H1 (cell line): ENCODE results near the gene SMOC2. TPM values are rescaled to one million over a fixed set of nuclear protein-coding genes. Genes with fewer than 3 reads are reported as not detected.

Experiments used
- CTCF ChIA-PET: fragments of 300-600 bp; sonication (Branson Sonifier 250); formaldehyde crosslinking; loops from one replicate; lab custom pipeline; 2021; ENCODE audit not compliant: partially characterized antibody; lab: Charles Lee
- POLR2A ChIA-PET: fragments of 300-600 bp; sonication (Branson Sonifier 250); formaldehyde crosslinking; loops from one replicate; lab custom pipeline; 2021; ENCODE audit warnings: inconsistent platforms; ENCODE audit not compliant: partially characterized antibody; lab: Charles Lee
- DNase-seq, 2 experiments: peaks; one replicate each; pipeline versions ENCODE4 v3.0.0 to v3.0.0-alpha.2; 2010 to 2022; ENCODE audit warnings: low spot score in 2 of 2, low read depth in 1 of 2, mixed read lengths in 1 of 2
- FAIRE-seq: peaks from 2 replicates; lab custom pipeline; 2011; peaks lifted over from hg19 to GRCh38; lab: Jason Lieb, UNC
- H2AFZ ChIP-seq: 2 replicates; pipeline ENCODE4 v1.8.1; 2012; ENCODE audit warnings: low read length, inconsistent platforms
- H2AK5ac ChIP-seq: 2 replicates; pipeline ENCODE4 v1.6.1; 2013; ENCODE audit warnings: low read depth, low read length
- H2BK120ac ChIP-seq: replicated peaks from 2 replicates; pipeline ENCODE3; 2013; ENCODE audit warnings: low read depth, low read length, inconsistent platforms
- H2BK12ac ChIP-seq: 2 replicates; pipeline ENCODE4 v1.6.1; 2013; ENCODE audit warnings: low read depth, low read length
- H2BK15ac ChIP-seq: 2 replicates; pipeline ENCODE4 v1.6.1; 2013; ENCODE audit warnings: low read length
- H2BK20ac ChIP-seq: 2 replicates; pipeline ENCODE4 v1.6.1; 2013; ENCODE audit warnings: low read length
- H2BK5ac ChIP-seq: 2 replicates; pipeline ENCODE4 v1.6.1; 2013; ENCODE audit warnings: low read depth, low read length
- H3K14ac ChIP-seq: 2 replicates; pipeline ENCODE4 v1.6.1; 2013; ENCODE audit warnings: inconsistent platforms; ENCODE audit not compliant: insufficient read length
- H3K18ac ChIP-seq: 2 replicates; pipeline ENCODE4 v1.6.1; 2013; ENCODE audit warnings: low read length; ENCODE audit errors: extremely low read depth
- H3K23ac ChIP-seq: 2 replicates; pipeline ENCODE4 v1.6.1; 2013; ENCODE audit warnings: inconsistent platforms; ENCODE audit not compliant: insufficient read length
- H3K23me2 ChIP-seq: 2 replicates; pipeline ENCODE4 v1.6.1; 2013; ENCODE audit warnings: low read depth, low read length
- H3K27ac ChIP-seq: 2 replicates; pipeline ENCODE4 v1.6.1; 2011; ENCODE audit warnings: low read depth, low read length, inconsistent platforms
- H3K27me3 ChIP-seq, 4 experiments: replicated peaks in 1 of 4; 1 replicate in 1 of 4; 2 replicates in 3 of 4; pipeline versions ENCODE4 v1.6.1 to v1.8.1; 2011 to 2013; ENCODE audit warnings: low read length in 3 of 4, mild to moderate bottlenecking in 3 of 4, inconsistent platforms in 2 of 4, mixed read lengths in 2 of 4, moderate library complexity in 1 of 4; ENCODE audit not compliant: control insufficient read depth in 3 of 4, insufficient read depth in 3 of 4; ENCODE audit errors: extremely low read depth in 1 of 4
- H3K36me3 ChIP-seq, 4 experiments: 2 replicates each; pipeline versions ENCODE4 v1.6.1 to v1.8.1; 2011 to 2013; ENCODE audit warnings: mild to moderate bottlenecking in 4 of 4, low read length in 3 of 4, moderate library complexity in 2 of 4, control low read depth in 1 of 4, inconsistent platforms in 1 of 4; ENCODE audit not compliant: insufficient read depth in 4 of 4, control insufficient read depth in 2 of 4
- H3K4ac ChIP-seq: replicated peaks from 2 replicates; pipeline ENCODE3; 2013; ENCODE audit warnings: low read length, low read depth, mixed read lengths, inconsistent platforms; ENCODE audit not compliant: insufficient read length
- H3K4me1 ChIP-seq, 4 experiments: replicated peaks in 1 of 4; 1 replicate in 1 of 4; 2 replicates in 3 of 4; pipeline versions ENCODE4 v1.6.1 to v1.8.1; 2011 to 2013; ENCODE audit warnings: low read length in 3 of 4, inconsistent platforms in 2 of 4, mixed read lengths in 1 of 4; ENCODE audit not compliant: insufficient read depth in 4 of 4, control insufficient read depth in 3 of 4
- H3K4me2 ChIP-seq, 2 experiments: 2 replicates each; pipeline versions ENCODE4 v1.6.1 to v1.8.1; 2011 to 2013; ENCODE audit warnings: low read depth in 2 of 2, low read length in 2 of 2, control low read depth in 1 of 2, inconsistent platforms in 1 of 2, mild to moderate bottlenecking in 1 of 2; ENCODE audit not compliant: insufficient read depth in 1 of 2
- H3K4me3 ChIP-seq, 4 experiments: fragments of 200-600, 300-600 bp in 1 of 4; sonication (generic), shearing (Covaris generic), sonication (Bioruptor Twin) in 1 of 4; 2 replicates each; pipeline versions ENCODE4 v1.5.1 to v1.8.1; 2011 to 2016; ENCODE audit warnings: low read length in 4 of 4, low read depth in 3 of 4, control low read depth in 2 of 4, inconsistent platforms in 2 of 4, mild to moderate bottlenecking in 2 of 4, mixed read lengths in 1 of 4, moderate library complexity in 1 of 4; ENCODE audit not compliant: insufficient read depth in 2 of 4; ENCODE audit errors: extremely low read depth in 1 of 4
- H3K56ac ChIP-seq: replicated peaks from 2 replicates; pipeline ENCODE3; 2013; ENCODE audit warnings: low read depth, mild to moderate bottlenecking, mixed read lengths, low read length, inconsistent platforms; ENCODE audit not compliant: insufficient read length
- H3K79me1 ChIP-seq: 2 replicates; pipeline ENCODE4 v1.6.1; 2013; ENCODE audit warnings: low read depth, low read length, control low read depth
- H3K79me2 ChIP-seq, 2 experiments: 2 replicates each; pipeline versions ENCODE4 v1.6.1 to v1.8.1; 2012 to 2013; ENCODE audit warnings: low read length in 2 of 2, mild to moderate bottlenecking in 2 of 2, inconsistent platforms in 1 of 2; ENCODE audit not compliant: insufficient read depth in 2 of 2, control insufficient read depth in 1 of 2
- H3K9ac ChIP-seq, 4 experiments: replicated peaks in 1 of 4; 1 replicate in 1 of 4; 2 replicates in 3 of 4; pipeline versions ENCODE4 v1.6.1 to v1.8.1; 2011 to 2013; ENCODE audit warnings: low read depth in 3 of 4, low read length in 3 of 4, control low read depth in 2 of 4, mild to moderate bottlenecking in 2 of 4, moderate library complexity in 2 of 4, inconsistent platforms in 1 of 4; ENCODE audit errors: extremely low read depth in 1 of 4
- H3K9me3 ChIP-seq, 2 experiments: 2 replicates each; pipeline versions ENCODE4 v1.6.1 to v1.8.1; 2012 to 2013; ENCODE audit warnings: mild to moderate bottlenecking in 2 of 2, moderate library complexity in 2 of 2, control low read depth in 1 of 2, inconsistent platforms in 1 of 2, low read depth in 1 of 2, low read length in 1 of 2, mixed read lengths in 1 of 2; ENCODE audit not compliant: insufficient read depth in 2 of 2
- H4K20me1 ChIP-seq, 2 experiments: replicated peaks in 1 of 2; 2 replicates each; pipeline versions ENCODE3 to v1.8.1; 2011 to 2013; ENCODE audit warnings: inconsistent platforms in 2 of 2, low read length in 2 of 2, mild to moderate bottlenecking in 1 of 2; ENCODE audit not compliant: insufficient read depth in 2 of 2, control insufficient read depth in 1 of 2
- H4K5ac ChIP-seq: 2 replicates; pipeline ENCODE4 v1.6.1; 2013; ENCODE audit warnings: low read length, low read depth, mixed read lengths, inconsistent platforms; ENCODE audit not compliant: insufficient read length
- H4K8ac ChIP-seq: 2 replicates; pipeline ENCODE4 v1.8.0; 2013; ENCODE audit warnings: mild to moderate bottlenecking, moderate library complexity, low read length, inconsistent platforms; ENCODE audit not compliant: insufficient read depth; ENCODE audit errors: extremely low read depth
- H4K91ac ChIP-seq: replicated peaks from 2 replicates; pipeline ENCODE3; 2013; ENCODE audit warnings: low read length, mixed read lengths, inconsistent platforms; ENCODE audit not compliant: insufficient read length
- ATF3 ChIP-seq: IDR thresholded peaks from 2 replicates; pipeline ENCODE4 v1.6.1; 2011; ENCODE audit warnings: low read depth, mild to moderate bottlenecking, low read length; ENCODE audit not compliant: insufficient read depth
- BACH1 ChIP-seq: IDR thresholded peaks from 2 replicates; pipeline ENCODE4 v1.6.1; 2012; ENCODE audit warnings: low read length, improper control_type of control experiment
- BRCA1 ChIP-seq: IDR thresholded peaks from 2 replicates; pipeline ENCODE4 v1.6.1; 2012; ENCODE audit warnings: low read depth, low read length, improper control_type of control experiment
- CHD2 ChIP-seq: IDR thresholded peaks from 2 replicates; pipeline ENCODE4 v1.6.1; 2012; ENCODE audit warnings: low read length, improper control_type of control experiment
- FOSL1 ChIP-seq: IDR thresholded peaks from 2 replicates; pipeline ENCODE4 v1.6.1; 2011; ENCODE audit warnings: mild to moderate bottlenecking, low read depth, low read length, moderate library complexity; ENCODE audit not compliant: insufficient read depth
- POU5F1 ChIP-seq: IDR thresholded peaks from 2 replicates; pipeline ENCODE4 v1.6.1; 2011; ENCODE audit warnings: low read depth, mild to moderate bottlenecking, low read length, moderate library complexity
- SIN3A ChIP-seq, 2 experiments: IDR thresholded peaks in 1 of 2; conservative IDR thresholded peaks in 1 of 2; 2 replicates each; pipeline ENCODE4 v1.6.1; 2011 to 2012; ENCODE audit warnings: low read length in 2 of 2, improper control_type of control experiment in 1 of 2, low read depth in 1 of 2, mild to moderate bottlenecking in 1 of 2
- TCF12 ChIP-seq: IDR thresholded peaks from 2 replicates; pipeline ENCODE4 v1.6.1; 2011; ENCODE audit warnings: low read depth, mild to moderate bottlenecking, low read length
- WGBS, 2 experiments: shearing (Covaris generic) in 1 of 2; methylation state at CpG; one replicate each; pipeline versions ENCODE4 v1.1.6 to v1.1.7; 2013 to 2015; ENCODE audit warnings: low lambda C conversion rate in 2 of 2, mixed read lengths in 2 of 2, inconsistent platforms in 1 of 2, low coverage in 1 of 2, missing lambda C conversion rate in 1 of 2; ENCODE audit not compliant: insufficient replicate concordance in 2 of 2, insufficient coverage in 1 of 2, insufficient read length in 1 of 2; ENCODE audit errors: extremely low coverage in 1 of 2, missing lambda C conversion rate in 1 of 2; 5-methylcytosine and 5-hydroxymethylcytosine counted together
- polyA plus RNA-seq, 7 experiments: library from polyadenylated mRNA; depleted of rRNA in 3 of 7; stranded (reverse) in 5 of 7; unstranded in 2 of 7; fragments of >200 nt in 5 of 7; fragments of 200-250 nt in 2 of 7; gene quantifications; 1 replicate in 5 of 7; 2 replicates in 1 of 7; 4 replicates in 1 of 7; pipeline versions ENCODE4 v1.2.1 to v1.2.3, GENCODE V29; 2011 to 2013; ENCODE audit warnings: missing spikeins in 2 of 7, mixed read lengths in 2 of 7
- total RNA-seq: library from RNA; stranded (reverse); fragmentation: NEBNext Ultra II Directional; extraction: Animal tissue kit (Norgen Biotek cat#: 25700); gene quantifications from 2 replicates; pipeline ENCODE4 v1.2.1, GENCODE V29; 2021

SMOC2 gene
- total and polyA plus RNA-seq, 2 of the 8 experiments (the other 6 are each of a cell fraction or from before 2014, with no cell fraction given): 7.7 to 8.5 TPM

DNA sequence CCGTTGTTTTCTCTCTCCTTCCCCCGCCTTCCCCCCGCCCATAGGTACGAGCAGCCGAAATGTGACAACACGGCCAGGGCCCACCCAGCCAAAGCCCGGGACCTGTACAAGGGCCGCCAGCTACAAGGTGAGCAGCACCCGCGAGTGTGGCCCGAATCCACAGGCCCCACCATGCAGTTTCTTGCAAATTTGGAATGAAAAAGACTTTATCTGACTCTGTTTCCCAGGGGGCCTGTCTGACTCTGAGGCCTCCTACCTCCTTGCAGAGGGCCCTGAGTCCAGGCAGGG is 167.1 kb downstream of the SMOC2 start:
- DNase-seq: no peak
- no peaks in the 10 kb centered on the region for H3K79me1 ChIP-seq
- WGBS, 2 experiments: 80% methylated on average over 11 of the region's 11 CpGs; no CpG with 5 or more reads in 1 of the 2 experiments

More for the DNA sequence above, 167.1 kb downstream of the SMOC2 start:
- Histone ChIP-seq H3K9ac (no peak overlapping the region), H3K79me2 (no peaks in the 10 kb centered on the region), H4K91ac (no peak overlapping the region), H3K9me3 (peaks cover 4 to 10% of the 10 kb centered on the region in 2 experiments; a peak in 2 of 4 replicates), H2BK20ac (no peak overlapping the region), H4K5ac (no peak overlapping the region), H3K4me2 (peak overlapping the region; percentile 4 to 28; a peak in 1 of 4 replicates), H4K8ac (no peak overlapping the region), H2BK12ac (no peak overlapping the region), H2AK5ac (no peak overlapping the region), H2BK5ac (no peak overlapping the region), H2BK15ac (no peak overlapping the region), H3K23ac (no peak overlapping the region), H3K36me3 (no peaks in the 10 kb centered on the region), H3K23me2 (no peaks in the 10 kb centered on the region), H2BK120ac (no peak overlapping the region), H2AFZ (no peak overlapping the region), H4K20me1 (no peaks in the 10 kb centered on the region), H3K4me3 (no peak overlapping the region), H3K14ac (no peak overlapping the region), H3K4me1 (peaks cover 4 to 7% (median 5%) of the 10 kb centered on the region in 4 experiments), H3K18ac (no peak overlapping the region), H3K56ac (no peak overlapping the region), H3K27me3 (no peaks in the 10 kb centered on the region), H3K27ac (no peak overlapping the region), H3K4ac (no peak overlapping the region)
- ChIA-PET CTCF (interaction anchor here (1.1 to 1.3 kb wide), 4 partner anchors 65 to 276 kb away, joined by 3 to 5 read pairs (median 4); no protein-coding TSS in a partner anchor), POLR2A (interaction anchor here (0.6 kb wide), 1 partner anchor 736 kb away, joined by 3 read pairs; no protein-coding TSS in a partner anchor)
- TF ChIP-seq POU5F1 (no peak), BRCA1 (no peak), ATF3 (no peak), TCF12 (no peak), FOSL1 (no peak), BACH1 (no peak), SIN3A (conservative IDR thresholded peaks at IDR 0.05 in 1 of 2, IDR thresholded peaks at IDR 0.05 in 1 of 2; ENCODE audit: low read depth in 1 of 2, low read length in 2 of 2) (no peak), CHD2 (no peak)
- no peak for FAIRE-seq
